ENCODE results near the gene HSD3B7. TPM values are rescaled to one million over a fixed set of nuclear protein-coding genes. Genes with fewer than 3 reads are reported as not detected.

HSD3B7 gene
- total RNA-seq, 1 donor from 2014 or later, result 11.5 TPM

GRCh38 chr16:30998852-30999761 lies 14.1 kb downstream of the HSD3B7 start:
- DNase-seq (ENCODE audit: low read depth), result no peak
- no peak for TF ChIP-seq CTCF (IDR thresholded peaks at IDR 0.05; ENCODE audit: insufficient read depth, low read length, poor library complexity, severe bottlenecking)
- peaks cover 3% of the 10 kb centered on the region for H3K27me3 ChIP-seq (ENCODE audit: control insufficient read depth, insufficient read depth, low read length)
- no peak overlapping the region for H3K4me3 ChIP-seq (ENCODE audit: low read depth, low read length)
- H3K36me3 ChIP-seq (ENCODE audit: control insufficient read depth, insufficient read depth, low read length), result no peaks in the 10 kb centered on the region

- Histone ChIP-seq H3K36me3 (ENCODE audit: control insufficient read depth, insufficient read depth, low read length) (no peaks in the 10 kb centered on the region), H3K4me3 (ENCODE audit: low read depth, low read length) (no peak overlapping the region)
- TF ChIP-seq CTCF (IDR thresholded peaks at IDR 0.05; ENCODE audit: insufficient read depth, low read length, poor library complexity, severe bottlenecking), result no peak
Measured at GRCh38 chr16:31000671-31001382, 15.8 kb downstream of the HSD3B7 start.

GRCh38 chr16:31001507-31002249 lies 16.7 kb downstream of the HSD3B7 start:
- H3K4me3 ChIP-seq (ENCODE audit: low read depth, low read length), result no peak overlapping the region
- TF ChIP-seq CTCF (IDR thresholded peaks at IDR 0.05; ENCODE audit: insufficient read depth, low read length, poor library complexity, severe bottlenecking), result no peak

More at GRCh38 chr16:31000671-31001382, 15.8 kb downstream of the HSD3B7 start:
- no peak for DNase-seq (ENCODE audit: low read depth)
- H3K27me3 ChIP-seq (ENCODE audit: control insufficient read depth, insufficient read depth, low read length), result peaks cover 3% of the 10 kb centered on the region

GRCh38 chr16:31002250-31002700 lies 17.3 kb downstream of the HSD3B7 start:
- Histone ChIP-seq H3K27me3 (ENCODE audit: control insufficient read depth, insufficient read depth, low read length) (peaks cover 3% of the 10 kb centered on the region), H3K36me3 (ENCODE audit: control insufficient read depth, insufficient read depth, low read length) (no peaks in the 10 kb centered on the region), H3K4me3 (ENCODE audit: low read depth, low read length) (no peak overlapping the region)
- DNase-seq (ENCODE audit: low read depth), result no peak
- TF ChIP-seq CTCF (IDR thresholded peaks at IDR 0.05; ENCODE audit: insufficient read depth, low read length, poor library complexity, severe bottlenecking), result no peak

More at GRCh38 chr16:31001507-31002249, 16.7 kb downstream of the HSD3B7 start:
- DNase-seq (ENCODE audit: low read depth), result no peak
- Histone ChIP-seq H3K36me3 (ENCODE audit: control insufficient read depth, insufficient read depth, low read length) (no peaks in the 10 kb centered on the region), H3K27me3 (ENCODE audit: control insufficient read depth, insufficient read depth, low read length) (peaks cover 3% of the 10 kb centered on the region)

- no peaks in the 10 kb centered on the region for H3K36me3 ChIP-seq (ENCODE audit: control insufficient read depth, insufficient read depth, low read length)
- no peak for DNase-seq (ENCODE audit: low read depth)
Measured at GRCh38 chr16:31002862-31003341, 17.9 kb downstream of the HSD3B7 start.

More at GRCh38 chr16:31002862-31003341, 17.9 kb downstream of the HSD3B7 start:
- Histone ChIP-seq H3K27me3 (ENCODE audit: control insufficient read depth, insufficient read depth, low read length) (peaks cover 3% of the 10 kb centered on the region), H3K4me3 (ENCODE audit: low read depth, low read length) (no peak overlapping the region)
- TF ChIP-seq CTCF (IDR thresholded peaks at IDR 0.05; ENCODE audit: insufficient read depth, low read length, poor library complexity, severe bottlenecking), result no peak

All from kidney epithelial cell (primary cell).